ENCODE data around the gene PPP1R37.

Gene PPP1R37

DNA sequence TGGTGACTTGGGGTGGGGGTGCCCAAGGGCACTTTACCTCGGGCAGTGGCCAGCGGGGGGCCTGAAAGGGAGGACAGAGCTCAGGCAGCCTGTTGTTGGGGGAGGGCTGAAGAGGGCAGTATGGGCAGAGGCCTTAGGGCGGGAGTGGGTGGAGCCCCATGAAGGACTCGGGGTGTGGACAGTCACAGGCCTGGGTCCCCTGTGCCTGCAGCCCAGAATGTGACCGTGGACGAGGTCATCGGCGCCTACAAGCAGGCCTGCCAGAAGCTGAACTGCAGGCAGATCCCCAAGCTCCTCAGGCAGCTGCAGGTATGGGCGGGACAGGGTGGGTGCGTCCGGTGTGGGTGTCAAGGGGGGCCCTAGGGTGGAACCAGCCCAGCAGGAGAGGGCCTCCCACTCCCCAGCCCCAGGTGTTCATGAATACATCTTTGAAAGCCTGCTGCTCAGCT lies 45.3 kb downstream of the PPP1R37 start:
- no peak for DNase-seq

DNA sequence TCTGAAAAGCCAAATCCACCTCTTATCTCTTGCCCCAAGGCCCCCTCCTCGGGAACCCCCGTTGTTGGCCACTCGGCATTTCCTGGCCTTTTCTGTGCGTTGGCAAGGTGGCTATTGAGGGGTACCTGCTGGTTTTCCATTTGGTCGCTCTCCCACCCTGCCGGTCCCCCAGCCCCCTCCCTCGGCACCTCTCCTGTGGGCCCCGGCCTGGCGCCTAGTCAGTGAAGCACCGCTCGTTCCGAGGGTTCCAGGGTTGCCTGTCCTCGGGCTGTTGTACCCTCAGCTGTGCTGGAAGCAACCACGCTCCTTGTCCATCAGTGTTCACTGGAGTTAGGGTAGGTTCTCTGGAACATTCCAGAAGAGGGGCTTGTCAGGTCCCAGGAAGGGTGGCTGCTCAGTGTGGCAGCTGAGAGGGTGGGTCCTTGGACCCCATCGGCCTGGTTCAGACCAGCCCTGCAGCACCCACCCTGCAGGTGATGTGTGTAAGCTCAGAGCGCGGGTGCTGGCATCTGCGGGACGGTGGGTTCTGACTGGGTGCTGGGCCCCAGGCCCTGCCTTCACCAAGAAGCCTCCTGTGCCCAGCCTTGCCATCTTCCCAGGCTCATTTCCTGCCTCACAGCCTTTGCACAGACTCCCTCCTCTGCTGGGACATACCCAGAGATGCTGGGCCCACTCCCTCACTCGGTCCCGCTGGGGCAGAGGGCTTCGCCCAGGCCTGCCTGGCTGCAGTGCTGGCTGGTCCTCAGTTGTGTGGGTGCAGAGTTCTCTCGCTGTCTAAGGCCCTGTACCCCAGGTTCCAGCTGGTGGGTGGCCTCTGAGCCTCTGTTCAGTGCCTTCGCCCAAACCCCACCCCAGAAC lies 46.5 kb downstream of the PPP1R37 start:
- DNase-seq: no peak

DNA sequence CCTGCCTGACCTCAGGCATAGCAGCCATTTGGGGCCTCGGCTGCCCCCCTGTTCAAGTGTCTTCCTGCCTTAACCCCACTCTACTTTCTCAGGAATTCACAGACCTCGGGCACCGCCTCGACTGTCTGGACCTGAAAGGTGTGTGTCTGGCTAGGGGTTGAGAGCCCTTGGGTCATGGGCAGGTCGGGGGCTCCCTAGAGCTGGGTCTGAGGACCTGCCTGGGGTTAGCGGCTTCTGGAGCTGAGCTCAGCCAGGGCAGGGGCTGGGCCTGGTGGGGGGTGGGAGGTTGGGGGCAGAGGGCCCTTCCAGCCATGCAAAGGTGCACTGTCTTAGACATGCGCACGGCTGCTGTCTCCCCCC lies 47.1 kb downstream of the PPP1R37 start:
- DNase-seq: no peak

DNA sequence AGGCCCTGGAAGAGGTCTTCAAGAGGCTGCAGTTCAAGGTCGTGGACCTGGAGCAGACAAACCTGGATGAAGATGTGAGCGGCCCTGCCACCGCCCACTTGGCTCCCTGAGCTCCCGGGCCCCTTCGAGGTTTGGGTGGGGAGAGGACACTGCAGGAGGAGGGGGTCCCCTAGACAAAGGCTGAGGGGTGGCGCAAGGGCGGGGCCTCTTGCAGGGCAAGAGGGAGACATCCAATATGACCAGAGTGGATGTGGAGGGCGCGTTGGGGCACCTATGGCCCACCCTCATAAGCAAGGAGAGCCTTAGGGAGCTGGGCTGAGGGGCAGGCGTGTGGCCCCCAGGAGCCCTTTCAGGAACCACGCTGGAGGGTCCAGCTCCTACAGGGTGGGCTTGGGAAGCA lies 47.6 kb downstream of the PPP1R37 start:
- no peak for DNase-seq

DNA sequence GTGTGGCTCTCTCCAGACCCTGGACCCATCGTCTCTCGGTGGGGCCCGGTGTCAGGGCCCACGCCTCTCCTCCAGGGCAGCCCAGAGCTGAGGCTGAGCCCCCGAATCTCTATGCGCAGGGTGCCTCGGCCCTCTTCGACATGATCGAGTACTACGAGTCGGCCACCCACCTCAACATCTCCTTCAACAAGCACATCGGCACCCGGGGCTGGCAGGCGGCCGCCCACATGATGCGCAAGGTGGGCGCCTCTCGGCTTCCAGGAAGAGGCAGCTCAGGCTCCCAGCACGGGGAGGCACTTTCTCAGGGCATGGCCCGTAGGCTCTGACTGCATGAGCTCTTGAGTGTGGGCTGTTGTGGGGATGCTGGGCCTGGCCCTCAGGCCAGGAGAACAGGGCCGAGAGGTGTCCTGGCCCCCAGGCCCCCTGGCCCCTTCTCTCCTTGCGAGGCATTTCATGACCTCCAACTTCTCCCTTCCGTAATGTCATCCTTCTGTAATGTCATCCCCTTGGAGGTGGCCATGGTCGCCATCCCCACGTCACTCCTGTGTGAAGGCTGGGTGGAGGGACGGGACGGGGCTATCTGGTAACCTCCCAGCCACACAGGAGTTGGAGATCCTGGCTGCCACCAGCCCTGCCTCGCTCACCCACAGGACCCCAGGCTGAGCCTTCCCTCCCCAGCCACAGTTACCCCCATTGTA lies 48.4 kb downstream of the PPP1R37 start:
- no peak for DNase-seq

DNA sequence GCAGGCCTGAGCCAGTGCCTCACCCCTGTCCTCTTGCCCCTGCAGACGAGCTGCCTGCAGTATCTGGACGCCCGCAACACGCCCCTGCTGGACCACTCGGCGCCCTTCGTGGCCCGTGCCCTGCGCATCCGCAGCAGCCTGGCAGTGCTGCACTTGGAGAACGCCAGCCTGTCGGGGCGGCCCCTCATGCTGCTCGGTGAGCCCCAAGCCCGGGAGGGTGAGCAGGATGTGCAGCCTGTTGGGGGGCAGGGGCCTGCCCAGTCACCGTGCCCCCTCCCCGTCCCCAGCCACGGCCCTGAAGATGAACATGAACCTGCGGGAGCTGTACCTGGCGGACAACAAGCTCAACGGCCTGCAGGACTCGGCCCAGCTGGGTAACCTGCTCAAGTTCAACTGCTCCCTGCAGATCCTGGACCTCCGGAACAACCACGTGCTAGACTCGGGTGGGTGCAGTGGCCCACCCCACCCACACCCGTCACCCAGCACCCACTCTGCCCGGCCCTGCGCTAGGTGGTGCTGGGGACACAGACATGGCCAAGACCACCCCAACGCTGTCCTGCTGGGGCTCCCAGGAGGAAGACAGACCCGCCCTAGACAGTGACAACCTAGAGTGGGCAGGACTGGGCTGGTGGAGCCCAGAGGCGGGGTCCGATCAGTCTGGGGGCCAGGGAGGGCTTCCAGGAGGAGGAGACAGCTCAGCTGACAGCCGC lies 49.2 kb downstream of the PPP1R37 start:
- no peak for DNase-seq

DNA sequence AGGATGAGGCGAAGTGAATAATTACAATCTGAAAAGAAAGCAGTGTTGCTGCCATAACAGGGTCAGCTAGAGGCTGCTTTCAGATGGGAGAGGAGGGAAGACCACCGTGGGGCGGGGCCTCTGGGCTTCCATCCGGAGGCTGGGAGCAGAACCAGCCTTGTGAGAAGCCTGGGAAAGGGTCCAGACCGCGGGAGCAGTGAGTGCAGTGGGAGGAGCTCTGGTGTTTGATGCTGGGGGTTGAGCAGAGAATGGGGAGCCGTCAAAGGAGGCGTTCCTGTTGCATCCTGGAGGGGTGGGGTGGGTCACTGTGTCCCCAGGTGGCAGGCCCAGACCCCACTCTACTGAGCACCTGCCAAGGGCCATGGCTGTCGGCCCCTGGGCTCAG lies 49.7 kb downstream of the PPP1R37 start:
- DNase-seq: no peak

DNA sequence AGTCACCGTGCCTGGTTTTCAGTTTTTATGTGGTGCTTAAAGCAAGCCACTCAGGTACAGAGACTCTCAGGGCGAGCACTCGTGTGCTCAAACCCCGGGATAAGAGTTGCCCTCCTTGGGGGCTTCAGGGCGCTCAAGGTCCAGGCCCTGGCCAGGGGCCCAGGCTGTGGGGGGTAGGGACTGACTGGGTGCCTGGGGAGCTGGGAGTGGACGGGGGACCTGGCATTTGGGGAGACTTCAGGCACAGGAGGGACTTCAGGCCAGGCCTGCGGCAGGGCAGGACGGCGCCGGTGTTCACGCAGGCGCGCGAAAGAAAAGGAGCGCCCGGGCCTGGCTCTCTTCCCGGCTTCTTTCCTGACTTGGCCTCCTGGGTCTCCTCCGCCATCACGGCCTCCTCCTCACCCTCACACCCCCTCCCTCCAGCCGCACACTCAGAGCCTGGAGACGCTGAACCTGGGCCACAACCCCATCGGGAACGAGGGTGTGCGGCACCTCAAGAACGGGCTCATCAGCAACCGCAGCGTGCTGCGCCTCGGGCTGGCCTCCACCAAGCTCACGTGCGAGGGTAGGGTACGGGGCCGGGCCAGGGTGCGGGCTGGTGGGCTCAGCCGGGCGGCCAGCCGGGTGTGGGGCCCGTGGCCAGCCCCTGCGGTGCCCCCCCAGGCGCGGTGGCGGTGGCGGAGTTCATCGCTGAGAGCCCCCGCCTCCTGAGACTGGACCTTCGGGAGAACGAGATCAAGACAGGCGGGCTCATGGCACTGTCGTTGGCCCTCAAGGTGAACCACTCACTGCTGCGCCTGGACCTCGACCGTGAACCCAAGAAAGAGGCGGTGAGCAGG lies 51.7 kb downstream of the PPP1R37 start:
- no peak for DNase-seq

DNA sequence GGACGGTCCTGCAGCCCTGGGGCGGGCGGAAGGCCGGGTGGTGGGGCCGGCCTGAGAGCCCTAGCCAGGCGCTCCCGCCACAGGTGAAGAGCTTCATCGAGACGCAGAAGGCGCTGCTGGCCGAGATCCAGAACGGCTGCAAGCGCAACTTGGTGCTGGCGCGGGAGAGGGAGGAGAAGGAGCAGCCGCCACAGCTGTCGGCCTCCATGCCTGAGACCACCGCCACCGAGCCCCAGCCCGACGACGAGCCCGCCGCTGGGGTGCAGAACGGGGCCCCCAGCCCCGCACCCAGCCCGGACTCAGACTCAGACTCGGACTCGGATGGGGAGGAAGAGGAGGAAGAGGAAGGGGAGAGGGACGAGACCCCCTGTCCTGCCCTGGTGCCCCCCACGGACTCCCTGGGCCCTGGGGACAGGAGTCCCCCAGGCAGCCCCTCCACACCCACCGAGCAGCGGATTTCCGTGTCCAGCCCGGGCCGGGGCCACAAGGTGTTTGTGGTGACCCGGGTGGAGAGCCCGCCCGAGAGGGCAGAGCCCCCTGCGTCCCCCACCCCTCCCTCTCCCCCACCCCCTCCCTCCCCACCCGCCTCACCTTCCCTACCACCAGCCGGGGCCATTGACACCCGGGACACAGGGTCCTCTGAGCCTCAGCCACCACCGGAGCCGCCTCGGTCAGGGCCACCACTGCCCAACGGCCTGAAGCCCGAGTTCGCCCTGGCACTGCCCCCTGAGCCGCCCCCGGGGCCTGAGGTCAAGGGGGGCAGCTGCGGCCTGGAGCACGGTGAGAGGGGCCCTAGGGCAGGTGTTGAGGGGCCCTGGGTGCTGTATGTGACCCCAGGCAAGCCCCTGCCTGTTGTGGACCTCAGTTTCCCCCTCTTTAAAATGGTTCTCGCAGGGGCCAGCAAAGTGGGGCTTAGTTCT lies 52.6 kb downstream of the PPP1R37 start:
- no peak for DNase-seq

DNA sequence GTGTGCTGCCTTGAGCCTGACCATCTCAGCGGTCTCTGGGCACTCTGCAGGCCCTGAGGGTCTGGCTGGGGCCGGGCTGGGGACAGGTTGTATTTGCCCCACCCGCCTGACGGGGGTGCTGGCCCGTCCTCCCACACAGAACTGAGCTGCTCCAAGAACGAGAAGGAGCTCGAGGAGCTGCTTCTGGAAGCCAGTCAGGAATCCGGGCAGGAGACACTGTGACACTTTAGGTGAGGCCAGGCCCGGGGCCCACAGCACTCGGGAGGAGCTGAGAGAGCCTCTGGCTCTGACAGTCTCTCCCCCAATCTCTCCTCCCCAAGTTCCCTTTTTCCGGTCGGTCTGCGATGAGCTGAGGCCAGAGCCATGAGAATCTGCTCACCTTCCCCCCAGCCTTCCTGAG lies 53.3 kb downstream of the PPP1R37 start:
- DNase-seq: peak; percentile 53 to 59

DNA sequence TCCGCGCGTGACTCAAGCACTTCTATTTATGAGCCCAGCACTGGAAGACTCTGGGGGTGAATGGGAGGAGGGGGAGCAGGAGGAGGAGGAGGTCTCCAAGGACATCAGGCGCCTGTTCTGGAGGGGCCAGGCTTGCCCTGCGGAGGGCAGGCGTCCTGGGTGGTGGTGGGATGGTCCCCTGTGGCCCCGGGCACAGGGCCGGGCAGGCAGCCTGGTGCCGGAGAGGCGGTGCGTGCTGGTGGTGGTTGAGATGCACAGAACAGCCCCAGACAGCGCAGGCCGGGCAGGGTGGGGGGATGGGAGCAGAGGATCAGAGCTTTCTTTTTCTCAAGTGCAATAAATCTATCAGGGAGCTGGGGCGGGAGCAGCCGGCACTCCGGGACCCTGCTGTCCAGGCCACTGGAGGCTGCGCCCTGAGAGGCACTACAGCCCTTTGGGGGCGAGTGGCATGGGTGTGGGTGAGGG lies 53.8 kb downstream of the PPP1R37 start:
- no peak for DNase-seq

DNA sequence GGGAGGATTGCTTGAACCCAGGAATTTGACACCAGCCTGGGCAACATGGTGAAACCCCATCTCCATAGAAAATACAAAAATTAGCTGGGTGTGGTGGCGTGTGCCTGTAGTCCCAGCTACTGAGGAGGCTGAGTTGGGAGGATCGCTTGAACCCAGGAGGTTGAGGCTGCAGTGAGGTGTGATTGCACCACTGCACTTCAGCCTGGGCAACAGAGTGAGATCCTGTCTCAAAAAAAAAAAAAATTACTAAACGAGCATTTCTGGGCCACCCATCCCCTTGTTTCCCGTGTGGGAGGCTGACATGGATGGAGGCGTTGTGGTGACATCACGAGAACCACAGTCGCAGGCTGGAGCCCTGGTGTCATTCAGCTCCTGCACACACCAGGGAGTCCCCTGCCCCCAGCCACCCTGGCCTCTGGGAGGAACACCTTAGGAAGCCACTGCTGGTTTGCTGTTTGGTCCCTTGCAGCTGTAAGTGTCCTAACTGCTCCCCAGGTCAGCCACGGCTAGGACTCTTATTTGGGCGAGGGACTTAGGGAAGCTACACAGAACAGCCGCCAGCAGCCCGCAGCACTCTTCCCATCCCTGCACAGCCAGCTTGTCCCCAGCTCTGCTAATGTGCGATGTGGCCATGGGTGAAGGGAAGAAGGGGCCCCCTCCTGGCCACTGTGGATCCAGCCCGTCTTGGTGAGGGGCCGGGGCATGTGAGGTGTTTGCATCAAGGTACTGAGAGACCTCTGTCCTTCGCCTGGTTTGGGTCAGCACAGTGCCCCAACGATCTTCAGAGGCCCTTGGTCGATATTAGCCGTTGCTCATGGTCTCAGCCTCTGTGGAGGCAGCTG lies 55.1 kb downstream of the PPP1R37 start:
- no peak for DNase-seq

DNA sequence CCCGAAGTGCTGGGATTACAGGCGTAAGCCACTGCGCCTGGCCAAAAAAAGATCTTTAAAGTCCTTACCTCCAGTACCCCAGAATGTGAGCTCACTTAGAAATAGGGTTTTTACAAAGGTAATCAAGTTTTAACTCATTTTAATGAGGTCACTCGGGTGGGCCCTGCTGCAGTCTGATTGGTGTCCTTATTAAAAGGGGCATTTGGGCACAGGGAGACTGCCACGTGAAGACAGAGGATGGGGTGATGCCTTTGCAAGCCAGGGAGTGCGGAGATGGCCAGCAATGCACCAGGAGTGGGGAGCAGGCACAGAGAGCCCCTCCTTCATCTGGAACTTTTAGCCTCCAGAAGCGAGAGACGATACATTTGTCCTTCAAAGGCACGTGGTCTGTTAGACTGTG lies 56.1 kb downstream of the PPP1R37 start:
- DNase-seq: no peak

DNA sequence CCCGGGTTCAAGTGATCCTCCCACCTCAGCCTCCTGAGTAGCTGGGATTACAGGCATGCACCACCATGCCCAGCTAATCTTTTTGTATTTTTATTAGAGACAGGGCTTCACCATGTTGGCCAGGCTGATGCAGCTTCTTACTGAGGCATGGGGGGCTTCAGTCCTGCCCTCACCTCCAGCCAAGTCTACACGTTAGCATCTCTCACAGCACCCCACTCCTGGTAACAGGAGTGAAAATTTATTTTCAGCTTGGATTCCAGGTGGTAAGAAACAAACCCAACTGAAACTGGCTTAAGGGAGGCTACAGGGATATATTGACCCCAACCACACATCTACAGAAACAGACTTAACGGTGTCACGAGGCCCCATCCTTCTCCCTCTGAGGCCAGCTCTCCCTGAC lies 57.2 kb downstream of the PPP1R37 start:
- DNase-seq: no peak

DNA sequence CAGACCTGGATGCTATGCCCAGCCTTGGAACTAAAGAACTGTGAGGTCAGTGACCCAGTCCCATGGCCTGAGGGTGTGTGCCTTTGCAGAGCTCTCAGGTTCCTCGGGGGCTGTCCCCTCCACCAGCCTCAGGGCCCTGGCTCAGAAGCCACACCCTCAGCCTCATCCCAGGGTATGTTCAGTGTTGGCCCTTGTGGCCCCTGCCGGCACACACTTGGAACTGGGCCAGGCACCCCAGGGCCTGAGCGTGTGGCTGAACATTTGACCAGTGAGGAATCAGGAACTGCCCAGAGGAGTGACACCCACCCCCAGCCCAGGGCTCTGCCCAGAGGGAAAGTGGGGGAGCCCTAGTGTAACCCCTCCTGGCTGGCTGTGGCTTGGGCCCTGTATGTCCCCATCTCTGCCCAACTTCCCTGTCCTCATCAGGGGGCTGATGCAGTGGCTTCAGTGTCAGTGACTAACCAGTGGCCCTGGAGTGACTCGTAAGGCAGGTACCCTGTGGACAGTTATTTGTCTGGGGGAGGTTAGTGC lies 57.8 kb downstream of the PPP1R37 start:
- no peak for DNase-seq

DNA sequence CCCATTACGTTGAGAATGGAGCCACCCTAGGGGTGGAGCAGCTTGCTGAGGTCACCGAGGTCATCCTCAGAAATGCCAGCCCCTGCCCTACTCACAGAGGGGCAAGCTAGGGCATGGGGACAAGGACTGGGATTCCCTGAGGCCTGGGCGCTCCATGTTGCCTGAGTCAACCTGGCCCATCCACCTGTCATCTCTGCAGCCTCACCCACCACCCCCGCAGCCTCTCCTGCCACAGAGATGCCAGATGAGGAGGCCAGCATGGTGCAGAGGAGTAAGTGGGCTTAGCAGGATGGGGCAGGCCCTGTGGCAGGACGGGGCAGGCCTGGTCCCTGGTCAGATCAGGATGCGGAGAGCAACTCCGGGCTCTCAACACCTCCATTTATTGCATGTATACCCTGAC lies 58.3 kb downstream of the PPP1R37 start:
- DNase-seq: no peak

DNA sequence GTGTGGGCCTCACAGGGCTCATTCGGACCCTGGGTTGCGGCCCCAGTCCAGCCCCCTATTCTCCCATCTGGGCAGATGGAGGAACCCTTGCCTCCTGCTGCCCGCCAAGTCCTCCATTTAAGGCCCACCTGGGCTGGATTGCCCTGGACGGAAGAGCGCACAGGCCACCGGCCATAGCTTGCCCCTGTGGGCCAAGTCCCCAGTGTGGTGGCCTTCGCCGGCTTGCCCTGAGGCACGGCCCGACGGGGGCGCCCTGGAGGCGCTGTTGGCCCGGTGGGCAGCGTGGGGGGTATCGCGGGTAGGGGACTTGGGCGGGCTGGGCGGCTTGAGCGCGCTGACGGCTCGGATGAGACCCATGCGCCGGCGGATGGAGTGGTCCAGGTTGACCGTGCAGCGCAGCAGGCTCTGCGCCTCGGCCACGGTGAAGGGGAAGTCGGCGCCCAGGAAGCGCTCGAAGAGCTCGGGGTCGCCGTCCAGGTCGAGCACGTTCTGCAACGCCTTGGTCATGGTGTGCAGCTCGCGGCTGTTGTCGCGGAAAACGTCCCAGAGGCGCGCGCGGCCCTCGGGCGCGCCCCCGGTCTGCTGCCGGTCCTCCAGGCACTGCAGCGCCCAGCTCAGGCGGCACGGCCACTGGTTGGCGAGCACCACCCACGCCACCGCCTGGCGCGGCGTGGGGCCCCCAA lies 59.0 kb downstream of the PPP1R37 start:
- DNase-seq: no peak

DNA sequence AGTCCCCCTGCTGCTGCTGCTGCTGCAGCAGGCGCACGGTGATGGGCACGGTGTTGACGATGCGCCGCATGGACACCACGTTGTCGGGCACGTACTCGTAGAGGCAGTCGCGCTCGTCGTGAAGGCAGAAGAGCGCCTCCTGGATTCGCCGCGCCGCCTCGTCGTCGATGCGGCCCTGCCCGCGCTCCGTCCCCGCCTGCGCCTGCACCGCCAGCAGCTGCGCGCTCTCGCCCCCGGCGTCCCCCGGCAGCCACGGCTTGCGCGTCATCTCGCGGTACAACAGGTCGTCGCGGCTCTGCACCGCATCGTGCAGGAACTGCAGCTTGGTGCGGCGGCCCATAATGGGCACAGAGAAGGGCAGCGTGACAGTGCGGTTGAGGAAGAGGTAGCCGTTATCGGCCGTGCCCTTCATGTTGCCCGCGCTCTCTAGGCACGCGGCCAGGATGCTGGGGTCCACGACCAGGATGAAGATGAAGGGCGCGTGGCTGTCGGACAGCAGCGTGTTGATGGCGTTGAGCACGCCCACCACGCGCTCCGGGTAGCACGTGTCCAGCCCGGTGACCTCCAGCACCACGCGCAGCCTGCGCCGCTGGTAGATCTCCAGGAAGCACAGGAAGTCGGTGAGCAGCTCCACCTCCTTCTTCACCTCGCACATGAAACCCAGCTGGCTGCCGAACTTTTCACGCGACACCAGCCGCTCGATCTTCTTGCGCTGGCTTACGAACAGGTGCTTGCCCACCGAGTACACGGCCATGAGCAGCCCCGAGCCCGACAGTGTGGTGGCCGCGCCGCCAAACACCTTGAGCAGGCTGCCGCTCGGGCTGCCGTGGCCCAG lies 59.7 kb downstream of the PPP1R37 start:
- no peak for DNase-seq

All from Kasumi-1 (cell line).